ENCODE data around the gene CYTH1. TPM values are rescaled to one million over a fixed set of nuclear protein-coding genes. Genes with fewer than 3 reads are reported as not detected.

CYTH1 gene
- total RNA-seq, 1 donor from 2014 or later = 25.0 TPM

DNA sequence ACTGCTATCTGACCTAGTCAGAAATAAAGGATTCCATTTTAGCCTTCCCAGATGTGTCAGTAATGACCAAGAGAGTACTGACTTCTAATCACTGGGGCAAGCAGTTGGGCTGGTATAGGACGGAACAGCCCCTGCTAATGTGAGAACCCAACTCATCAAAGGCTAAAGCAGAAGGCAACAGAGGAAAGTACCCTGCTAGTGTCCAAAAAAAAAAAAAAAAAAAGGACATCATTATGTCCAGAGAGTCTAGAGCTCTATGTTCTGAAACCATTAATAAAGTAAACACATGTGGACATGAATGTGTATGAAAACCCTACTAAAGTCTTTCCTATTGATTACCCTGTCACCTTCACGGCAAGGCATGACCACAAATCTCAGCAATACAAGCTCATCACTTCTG is 85.0 kb downstream of the CYTH1 start:
- TF ChIP-seq CTCF (IDR thresholded peaks at IDR 0.05; ENCODE audit: insufficient read depth, low read depth, low read length) (no peak), EZH2 (IDR thresholded peaks at IDR 0.05; ENCODE audit: insufficient read depth, low read length) (no peak)
- no peaks in the 10 kb centered on the region for H3K27me3 Mint-ChIP-seq (ENCODE audit: low read depth, unreplicated experiment)
- Histone ChIP-seq H4K20me1 (ENCODE audit: insufficient read depth, low read length) (no peaks in the 10 kb centered on the region), H3K27ac (ENCODE audit: low read depth, low read length) (peak overlapping the region; percentile 38), H3K9me3 (ENCODE audit: insufficient read depth, low read depth, low read length) (no peaks in the 10 kb centered on the region), H3K9ac (ENCODE audit: low read length) (peak overlapping the region; percentile 16), H3K79me2 (ENCODE audit: insufficient read depth, low read length) (no peaks in the 10 kb centered on the region), H3K4me1 (ENCODE audit: insufficient read depth, low read length) (peaks cover 11% of the 10 kb centered on the region), H3K27me3 (ENCODE audit: insufficient read depth, low read length) (no peaks in the 10 kb centered on the region), H3K4me2 (ENCODE audit: low read length) (peak overlapping the region; percentile 15), H2AFZ (ENCODE audit: low read depth, low read length) (no peak overlapping the region), H3K36me3 (ENCODE audit: insufficient read depth, low read length) (peaks cover 3% of the 10 kb centered on the region), H3K4me3 (ENCODE audit: insufficient read depth, low read depth, low read length) (no peak overlapping the region)
- H3K36me3 Mint-ChIP-seq (ENCODE audit: low read depth, unreplicated experiment) = peaks cover 20% of the 10 kb centered on the region
- H3K4me3 Mint-ChIP-seq (ENCODE audit: unreplicated experiment) = no peak overlapping the region
- DNase-seq (ENCODE audit: low read depth) (no peak), FAIRE-seq (peak; percentile 72)
- H3K9me3 Mint-ChIP-seq (ENCODE audit: unreplicated experiment) = no peaks in the 10 kb centered on the region
- H3K27ac Mint-ChIP-seq (ENCODE audit: unreplicated experiment) = no peak overlapping the region
- no peaks in the 10 kb centered on the region for H3K4me1 Mint-ChIP-seq (ENCODE audit: low read depth, unreplicated experiment)

DNA sequence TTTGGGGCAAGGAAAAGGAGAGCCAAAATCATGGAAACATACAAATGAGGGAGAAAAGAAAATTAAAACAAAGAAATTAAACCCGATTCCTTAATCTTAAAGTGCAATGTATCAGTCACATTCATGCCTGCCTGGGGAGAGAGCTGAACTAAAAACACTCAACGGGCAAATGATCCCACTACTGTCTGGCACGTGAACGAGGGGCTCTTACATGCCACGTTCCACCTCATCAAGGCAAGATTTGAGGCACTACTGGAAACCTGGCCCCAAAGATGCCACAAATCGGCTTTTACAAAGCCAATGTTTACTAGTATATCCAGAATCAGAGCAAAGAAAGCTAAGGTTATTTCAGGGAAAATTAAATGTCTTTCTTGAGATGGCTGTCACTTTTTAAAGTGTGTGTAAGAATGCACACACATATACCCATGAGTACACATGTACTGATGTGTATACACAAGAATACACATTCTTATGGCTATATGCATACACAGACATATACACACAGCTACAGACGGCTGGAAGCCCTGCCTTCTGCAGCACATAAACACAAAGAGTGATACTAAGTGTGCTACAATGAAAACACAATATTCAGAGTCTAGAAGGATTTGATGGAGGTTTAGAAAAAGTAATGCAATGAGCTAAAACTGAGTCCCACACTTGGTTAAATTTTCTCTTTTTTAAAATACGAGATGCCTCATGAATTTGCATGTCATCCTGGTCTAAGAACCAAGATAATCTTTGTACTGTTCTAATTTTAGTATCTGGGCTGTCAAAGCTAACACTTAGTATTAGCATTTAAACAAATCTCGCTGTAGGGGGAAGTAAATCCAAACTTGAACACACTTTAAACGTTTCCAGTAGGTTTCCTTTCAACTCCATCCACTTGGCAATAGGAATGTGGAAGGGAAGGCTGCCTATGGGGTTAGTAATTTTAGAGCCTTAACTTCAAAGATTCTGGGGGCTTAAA is 85.8 kb downstream of the CYTH1 start:
- Mint-ChIP-seq H3K36me3 (ENCODE audit: low read depth, unreplicated experiment) (peaks cover 21% of the 10 kb centered on the region), H3K4me1 (ENCODE audit: low read depth, unreplicated experiment) (no peaks in the 10 kb centered on the region), H3K27me3 (ENCODE audit: low read depth, unreplicated experiment) (no peaks in the 10 kb centered on the region), H3K9me3 (ENCODE audit: unreplicated experiment) (no peaks in the 10 kb centered on the region), H3K27ac (ENCODE audit: unreplicated experiment) (no peak overlapping the region), H3K4me3 (ENCODE audit: unreplicated experiment) (no peak overlapping the region)
- H3K79me2 ChIP-seq (ENCODE audit: insufficient read depth, low read length) = no peaks in the 10 kb centered on the region
- no peaks in the 10 kb centered on the region for H3K9me3 ChIP-seq (ENCODE audit: insufficient read depth, low read depth, low read length)
- no peaks in the 10 kb centered on the region for H3K36me3 ChIP-seq (ENCODE audit: insufficient read depth, low read length)
- TF ChIP-seq CTCF (IDR thresholded peaks at IDR 0.05; ENCODE audit: insufficient read depth, low read depth, low read length) = no peak
- TF ChIP-seq EZH2 (IDR thresholded peaks at IDR 0.05; ENCODE audit: insufficient read depth, low read length) = no peak
- DNase-seq (ENCODE audit: low read depth) (no peak), FAIRE-seq (no peak)
- H2AFZ ChIP-seq (ENCODE audit: low read depth, low read length) = no peak overlapping the region
- no peak overlapping the region for H3K27ac ChIP-seq (ENCODE audit: low read depth, low read length)
- H3K4me2 ChIP-seq (ENCODE audit: low read length) = no peak overlapping the region
- no peak overlapping the region for H3K4me3 ChIP-seq (ENCODE audit: insufficient read depth, low read depth, low read length)
- no peaks in the 10 kb centered on the region for H3K27me3 ChIP-seq (ENCODE audit: insufficient read depth, low read length)
- H3K9ac ChIP-seq (ENCODE audit: low read length) = no peak overlapping the region
- peaks cover 11% of the 10 kb centered on the region for H3K4me1 ChIP-seq (ENCODE audit: insufficient read depth, low read length)
- H4K20me1 ChIP-seq (ENCODE audit: insufficient read depth, low read length) = no peaks in the 10 kb centered on the region

Measured in astrocyte (in vitro differentiated cells and primary cell).